Activated T-helper 1 cell treated with anti-CD3 and anti-CD28 coated beads, Interleukin-2, amount 50 U/mL, for 16 hours (primary cell): ENCODE data around the gene ADCY9.
"Not testable (repeated sequence)": the region's sequence is repeated elsewhere in the genome, so short reads cannot be mapped to it uniquely, and the experiment has no call there.

Experiments used
- DNase-seq, 2 donors: peaks; one replicate each; pipeline ENCODE4 v3.0.0-alpha.2; 2020; ENCODE audit warnings: low read depth in 1 of 2, low spot score in 1 of 2

The ADCY9 gene

GRCh38 chr16:4094127-4094773 lies 22.0 kb downstream of the ADCY9 start:
- no peak for DNase-seq

GRCh38 chr16:4093495-4094126 lies 22.6 kb downstream of the ADCY9 start:
- no peak for DNase-seq

GRCh38 chr16:4092547-4093265 lies 23.5 kb downstream of the ADCY9 start:
- no peak for DNase-seq

GRCh38 chr16:4091240-4092012 lies 24.8 kb downstream of the ADCY9 start:
- no peak for DNase-seq

- no peak for DNase-seq
These were observed 25.8 kb downstream of the ADCY9 start for GRCh38 chr16:4090351-4090851.

GRCh38 chr16:4089811-4090301 lies 26.4 kb downstream of the ADCY9 start:
- no peak for DNase-seq

- no peak for DNase-seq
These were observed 26.9 kb downstream of the ADCY9 start for GRCh38 chr16:4089251-4089810.

GRCh38 chr16:4087990-4088577 lies 28.2 kb downstream of the ADCY9 start:
- no peak for DNase-seq

- no peak for DNase-seq
These were observed 28.9 kb downstream of the ADCY9 start for GRCh38 chr16:4087099-4087885.

- no peak for DNase-seq
These were observed 30.1 kb downstream of the ADCY9 start for GRCh38 chr16:4086153-4086552.

- DNase-seq, result no peak
These were observed 30.8 kb downstream of the ADCY9 start for GRCh38 chr16:4085405-4085970.

GRCh38 chr16:4083347-4083870 lies 32.8 kb downstream of the ADCY9 start:
- no peak for DNase-seq

- DNase-seq, result no peak
These were observed 33.7 kb downstream of the ADCY9 start for GRCh38 chr16:4082474-4083044.

- DNase-seq, result no peak
These were observed 34.7 kb downstream of the ADCY9 start for GRCh38 chr16:4081521-4082021.

GRCh38 chr16:4081047-4081446 lies 35.2 kb downstream of the ADCY9 start:
- no peak for DNase-seq

GRCh38 chr16:4077174-4077649 lies 39.0 kb downstream of the ADCY9 start:
- no peak for DNase-seq

GRCh38 chr16:4075534-4075933 lies 40.7 kb downstream of the ADCY9 start:
- no peak for DNase-seq

GRCh38 chr16:4073150-4073549 lies 43.1 kb downstream of the ADCY9 start:
- DNase-seq, result not testable (repeated sequence)
